ENCODE results near the gene PFN3.

Gene PFN3

DNA sequence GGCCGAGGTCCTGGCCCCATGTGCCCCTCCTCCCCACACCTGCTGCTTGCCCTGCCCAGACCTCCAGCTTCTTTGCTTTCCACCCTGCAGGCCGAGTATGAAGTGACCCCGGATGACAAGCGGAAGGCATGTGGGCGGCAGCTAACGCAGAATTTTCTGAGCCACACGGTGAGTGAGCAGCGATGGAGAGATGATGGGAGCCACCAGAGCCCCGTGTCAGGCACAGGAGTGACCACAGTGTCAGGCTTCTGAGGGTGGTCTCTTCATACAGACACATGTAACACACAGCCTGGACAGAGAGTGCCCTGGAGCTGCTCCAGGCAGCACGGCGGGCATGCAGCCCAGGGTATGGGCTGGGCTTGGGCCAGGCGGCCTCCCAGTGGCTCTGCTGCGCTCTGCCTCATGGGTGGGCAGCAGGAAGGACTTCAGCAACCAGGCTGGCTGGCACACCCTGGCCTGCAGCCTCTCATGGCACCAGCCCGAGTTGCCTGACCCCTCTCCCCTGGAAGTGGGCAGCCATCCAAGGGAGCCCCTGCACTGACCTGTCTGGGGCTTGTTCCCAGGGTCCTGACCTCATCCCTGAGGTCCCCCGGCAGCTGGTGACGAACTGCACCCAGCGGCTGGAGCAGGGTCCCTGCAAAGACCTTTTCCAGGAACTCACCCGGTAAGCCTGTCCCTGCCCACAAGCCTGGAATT, 31.8 kb upstream of the PFN3 start:
- Mint-ChIP-seq H3K27ac (peak overlapping the region; percentile 97), H3K36me3 (peaks cover 48 to 64% of the 10 kb centered on the region in 2 donors), H3K4me3 (peak overlapping the region; percentile 34 to 93), H3K9me3 (no peaks in the 10 kb centered on the region), H3K4me1 (peaks cover 51 to 70% of the 10 kb centered on the region in 2 donors), H3K27me3 (no peaks in the 10 kb centered on the region)
- DNase-seq (no peak), ATAC-seq (replicated peaks) (no peak)

DNA sequence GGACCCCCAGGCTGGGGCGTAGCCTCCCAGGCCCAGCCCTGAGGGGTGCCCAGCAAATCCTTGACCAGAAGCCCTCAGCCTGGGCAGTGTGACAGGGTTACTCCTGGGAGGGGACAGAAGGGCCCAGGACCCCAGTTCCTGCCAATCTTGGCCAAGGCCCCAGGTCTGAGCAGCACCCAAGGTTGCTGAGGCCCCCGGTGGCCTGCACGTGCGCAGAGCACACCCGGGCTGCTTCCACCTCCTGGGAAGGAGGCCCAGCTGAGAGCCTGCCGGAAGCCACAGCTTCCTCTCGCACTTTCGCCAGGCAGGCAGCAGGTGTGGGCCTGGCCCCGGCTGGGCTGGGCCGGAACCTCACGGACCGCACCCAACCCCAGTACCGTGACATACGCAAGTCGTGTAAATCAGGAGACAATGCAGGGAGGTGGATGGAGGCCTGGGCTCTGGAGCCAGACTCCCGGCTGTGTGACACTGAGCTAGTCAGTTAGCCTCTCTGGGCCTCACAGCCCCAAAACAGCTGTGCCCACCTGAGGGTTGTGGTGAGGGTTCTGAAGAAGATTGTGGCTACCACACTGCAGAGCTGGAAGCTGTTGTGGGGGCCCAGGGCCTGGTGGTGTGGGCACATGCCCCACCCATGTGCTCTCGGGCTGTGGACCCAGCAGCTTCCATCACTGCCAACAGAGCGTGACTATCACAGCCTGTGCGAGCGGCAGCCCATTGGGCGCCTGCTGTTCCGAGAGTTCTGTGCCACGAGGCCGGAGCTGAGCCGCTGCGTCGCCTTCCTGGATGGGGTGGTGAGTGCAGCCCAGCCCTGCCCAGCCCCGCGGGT, 31.1 kb upstream of the PFN3 start:
- H3K27me3 Mint-ChIP-seq = no peaks in the 10 kb centered on the region
- peak overlapping the region; percentile 70 to 93 for H3K4me3 Mint-ChIP-seq
- H3K27ac Mint-ChIP-seq = peak overlapping the region; percentile 97
- DNase-seq (peak; percentile 86), ATAC-seq (replicated peaks) (peak; percentile 68 to 77)
- peaks cover 50 to 69% of the 10 kb centered on the region in 2 donors for H3K4me1 Mint-ChIP-seq
- no peaks in the 10 kb centered on the region for H3K9me3 Mint-ChIP-seq
- peaks cover 44 to 57% of the 10 kb centered on the region in 2 donors for H3K36me3 Mint-ChIP-seq

DNA sequence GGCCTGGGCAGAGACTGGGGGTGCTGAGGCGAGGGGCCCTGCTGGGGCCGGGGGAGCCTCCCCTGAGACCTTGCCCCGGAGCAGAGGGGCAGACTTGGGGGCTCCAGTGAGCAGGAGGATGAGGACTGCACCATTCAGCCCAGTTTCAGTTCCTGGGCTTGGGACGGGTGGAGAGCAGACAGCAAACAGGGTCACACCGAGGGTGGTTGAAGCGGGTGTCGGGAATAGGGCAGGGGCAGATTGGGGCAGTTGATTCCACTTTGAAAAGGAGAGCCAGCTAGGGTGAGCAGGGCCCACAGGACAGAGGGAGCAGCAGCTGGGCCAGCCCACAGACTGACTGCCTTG, 30.5 kb upstream of the PFN3 start:
- peak overlapping the region; percentile 78 to 93 for H3K4me3 Mint-ChIP-seq
- no peak for ATAC-seq (replicated peaks)
- peak overlapping the region; percentile 97 for H3K27ac Mint-ChIP-seq
- H3K9me3 Mint-ChIP-seq = no peaks in the 10 kb centered on the region
- no peaks in the 10 kb centered on the region for H3K27me3 Mint-ChIP-seq
- peaks cover 43 to 54% of the 10 kb centered on the region in 2 donors for H3K36me3 Mint-ChIP-seq
- no peak for DNase-seq
- H3K4me1 Mint-ChIP-seq = peaks cover 49 to 69% of the 10 kb centered on the region in 2 donors

DNA sequence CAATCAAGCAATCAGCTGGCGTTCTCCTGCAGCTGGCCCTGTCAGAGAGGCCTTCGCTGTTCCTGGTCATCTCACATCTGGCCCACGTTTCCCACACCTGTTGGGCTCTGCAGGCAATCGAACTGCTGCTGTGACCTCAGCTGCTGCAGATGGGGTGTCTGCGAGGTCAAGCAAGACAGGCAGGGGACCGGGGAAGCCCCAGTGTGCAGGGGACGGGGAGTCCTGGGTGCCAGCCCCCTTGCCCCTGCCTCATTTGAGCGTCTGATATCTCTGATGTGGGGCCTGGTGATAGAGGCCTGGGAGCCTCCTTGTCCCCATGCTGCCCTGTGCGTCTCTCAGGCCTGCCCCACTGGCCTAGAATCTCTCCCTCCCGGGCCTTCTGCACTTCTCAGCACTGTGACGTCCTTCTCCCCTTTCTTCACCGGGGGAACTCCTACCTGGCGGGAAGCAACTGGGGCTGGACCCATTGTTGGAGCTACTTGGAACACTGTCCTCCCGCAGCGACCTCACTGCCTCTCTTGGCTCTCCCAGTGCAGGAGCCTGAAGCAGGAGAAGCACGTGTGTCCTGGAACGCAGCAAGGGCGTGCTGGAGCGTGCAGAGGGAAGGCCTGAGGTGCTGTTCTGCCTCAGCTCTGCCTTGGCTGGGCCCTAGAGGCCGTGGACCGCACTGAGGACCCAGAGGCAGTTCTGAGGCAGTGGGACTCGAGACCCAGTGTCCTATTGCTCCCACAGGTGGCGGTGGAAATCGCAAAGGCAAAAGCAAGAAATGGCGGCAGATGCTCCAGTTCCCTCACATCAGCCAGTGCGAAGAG, 29.9 kb upstream of the PFN3 start:
- H3K27ac Mint-ChIP-seq = peak overlapping the region; percentile 97
- ATAC-seq (replicated peaks) (no peak), DNase-seq (no peak)
- peak overlapping the region; percentile 78 to 93 for H3K4me3 Mint-ChIP-seq
- H3K36me3 Mint-ChIP-seq = peaks cover 40 to 52% of the 10 kb centered on the region in 2 donors
- H3K27me3 Mint-ChIP-seq = no peaks in the 10 kb centered on the region
- H3K9me3 Mint-ChIP-seq = no peaks in the 10 kb centered on the region
- H3K4me1 Mint-ChIP-seq = peaks cover 51 to 75% of the 10 kb centered on the region in 2 donors

DNA sequence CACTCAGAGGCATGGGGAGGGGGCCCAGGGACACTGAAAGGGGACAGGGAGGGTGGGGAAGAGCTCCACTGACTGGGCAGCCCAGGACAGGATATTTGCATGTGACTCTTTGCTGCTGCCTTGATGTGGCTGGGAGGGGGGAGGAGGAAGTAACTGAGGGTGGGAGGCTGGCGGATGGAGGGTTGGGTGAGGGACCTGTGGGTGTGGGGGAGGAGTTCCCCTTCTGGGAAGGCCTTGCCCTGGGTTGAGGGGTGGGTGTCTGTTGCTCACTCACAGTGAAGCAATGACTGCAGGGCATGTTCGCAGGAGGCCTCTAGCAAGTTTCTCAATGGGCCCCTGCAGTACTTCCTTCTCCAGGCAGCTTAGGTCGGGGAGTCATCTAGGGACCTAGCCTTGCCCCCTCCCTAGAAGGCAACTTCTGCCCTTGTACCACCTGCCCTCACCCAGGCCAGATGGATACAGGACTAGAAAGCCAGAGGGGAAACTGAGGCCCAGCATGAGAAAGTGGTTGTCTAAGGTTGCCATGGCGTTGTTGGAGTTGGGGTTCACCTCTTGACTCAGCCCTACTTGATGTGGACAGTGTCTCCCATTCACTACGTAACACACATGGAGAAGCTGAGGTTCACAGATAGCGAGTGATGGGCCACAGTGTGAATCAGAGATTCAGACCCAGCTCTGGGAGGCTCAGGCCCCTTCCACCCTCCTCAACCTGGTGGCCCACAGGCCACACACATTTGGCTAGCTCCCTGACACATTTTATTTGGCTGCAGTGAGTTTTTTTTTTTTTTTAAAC, 29.0 kb upstream of the PFN3 start:
- peaks cover 38 to 47% of the 10 kb centered on the region in 2 donors for H3K36me3 Mint-ChIP-seq
- H3K4me3 Mint-ChIP-seq = peak overlapping the region; percentile 92 to 93
- ATAC-seq (replicated peaks) = peak; percentile 2 to 4
- no peaks in the 10 kb centered on the region for H3K27me3 Mint-ChIP-seq
- peak; percentile 64 for DNase-seq
- H3K4me1 Mint-ChIP-seq = peaks cover 53 to 79% of the 10 kb centered on the region in 2 donors
- no peaks in the 10 kb centered on the region for H3K9me3 Mint-ChIP-seq
- H3K27ac Mint-ChIP-seq = peak overlapping the region; percentile 92

DNA sequence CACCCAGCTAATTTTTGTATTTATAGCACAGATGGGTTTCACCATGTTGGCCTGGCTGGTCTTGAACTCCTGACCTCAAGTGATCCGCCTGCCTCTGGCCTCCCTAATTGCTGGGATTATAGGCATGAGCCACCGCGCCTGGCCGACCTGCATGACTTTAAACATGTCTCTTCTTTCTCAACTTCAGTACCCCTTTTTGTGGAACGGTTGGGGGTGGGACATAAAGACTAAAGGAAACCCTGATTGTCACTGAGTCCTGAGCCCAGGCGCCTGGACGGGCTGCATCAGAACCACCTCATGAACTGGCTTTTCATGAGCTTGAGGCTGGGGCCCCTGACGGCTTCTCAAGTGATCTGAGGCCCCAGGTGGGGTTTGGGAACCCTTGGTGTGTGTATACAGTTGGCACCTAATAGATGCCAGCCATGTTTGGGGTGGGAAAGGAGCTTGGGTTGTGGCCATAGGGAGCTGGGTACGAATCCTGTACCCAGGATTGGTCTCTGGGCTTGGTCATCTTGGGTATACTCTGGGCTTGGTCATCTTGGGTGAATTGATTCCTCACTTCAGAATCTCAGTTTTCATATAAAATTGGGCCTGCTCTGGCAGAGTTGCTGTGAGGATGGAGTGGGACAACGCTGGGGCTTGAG, 28.2 kb upstream of the PFN3 start:
- H3K36me3 Mint-ChIP-seq = peaks cover 36 to 44% of the 10 kb centered on the region in 2 donors
- DNase-seq = no peak
- peaks cover 53 to 75% of the 10 kb centered on the region in 2 donors for H3K4me1 Mint-ChIP-seq
- no peaks in the 10 kb centered on the region for H3K27me3 Mint-ChIP-seq
- ATAC-seq (replicated peaks) = no peak
- peak overlapping the region; percentile 92 for H3K27ac Mint-ChIP-seq
- no peaks in the 10 kb centered on the region for H3K9me3 Mint-ChIP-seq
- H3K4me3 Mint-ChIP-seq = peak overlapping the region; percentile 92 to 93

DNA sequence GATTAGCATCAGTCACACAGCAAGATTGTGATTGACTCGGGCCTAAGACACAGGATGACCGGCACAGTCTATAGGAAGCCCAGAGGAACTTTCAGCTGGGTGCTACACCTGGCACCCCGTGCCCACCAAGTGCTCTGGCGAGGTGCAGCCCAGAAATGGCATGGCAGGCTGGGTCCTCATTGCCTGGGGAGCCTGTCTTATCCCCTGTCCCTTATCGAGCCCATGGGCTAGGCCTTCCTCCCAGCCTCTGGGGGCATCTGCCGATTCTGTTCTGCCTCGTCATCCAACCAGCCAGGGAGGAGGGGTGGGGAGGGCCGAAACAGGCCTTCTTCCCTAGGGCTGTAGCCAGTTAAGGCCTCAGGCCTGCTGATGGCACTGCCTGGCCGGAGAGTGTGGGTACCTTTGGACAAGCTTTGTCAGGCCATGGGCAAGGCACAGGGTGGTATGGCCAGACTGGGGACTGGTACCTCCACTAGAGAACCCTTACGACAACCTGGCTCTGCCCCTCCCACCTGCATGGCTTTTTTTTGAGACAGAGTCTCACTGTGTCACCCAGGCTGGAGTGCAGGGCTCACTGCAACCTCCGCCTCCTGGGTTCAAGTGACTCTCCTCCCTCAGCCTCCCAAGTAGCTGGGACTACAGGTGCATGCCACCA, 27.6 kb upstream of the PFN3 start:
- Mint-ChIP-seq H3K36me3 (peaks cover 32 to 40% of the 10 kb centered on the region in 2 donors), H3K27me3 (no peaks in the 10 kb centered on the region), H3K9me3 (no peaks in the 10 kb centered on the region), H3K27ac (peak overlapping the region; percentile 95), H3K4me3 (peak overlapping the region; percentile 92 to 93), H3K4me1 (peaks cover 52 to 70% of the 10 kb centered on the region in 2 donors)
- ATAC-seq (replicated peaks) (no peak), DNase-seq (no peak)

DNA sequence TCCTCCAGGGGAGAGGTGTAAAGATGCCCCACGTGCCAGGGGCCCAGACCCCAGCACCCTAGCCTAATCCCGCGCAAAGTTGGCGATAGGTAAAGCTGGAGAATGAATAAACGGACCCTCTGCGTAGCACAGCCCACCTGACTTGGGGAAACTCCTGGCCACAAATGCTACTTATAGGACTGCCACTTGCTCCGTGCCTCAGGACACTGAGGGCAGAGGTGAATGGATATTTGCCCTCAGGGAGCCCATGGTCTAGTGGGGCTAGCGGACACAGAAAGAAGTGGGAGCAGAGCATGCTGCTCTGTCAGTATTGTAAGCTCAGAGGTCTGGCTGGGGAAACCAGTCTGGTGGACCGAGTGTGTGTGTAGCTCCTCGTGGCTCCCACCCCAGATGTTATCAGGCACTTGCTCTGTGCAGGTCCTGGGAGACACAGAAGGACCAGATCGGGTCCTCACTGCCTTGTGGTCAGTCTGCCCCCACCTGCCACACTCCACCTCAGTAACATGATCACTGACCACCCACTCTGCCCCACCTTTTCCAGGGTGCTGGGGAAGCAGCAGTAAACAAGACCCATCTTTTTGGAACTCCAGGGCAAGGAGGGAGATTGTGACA, 26.9 kb upstream of the PFN3 start:
- H3K27ac Mint-ChIP-seq = peak overlapping the region; percentile 95

DNA sequence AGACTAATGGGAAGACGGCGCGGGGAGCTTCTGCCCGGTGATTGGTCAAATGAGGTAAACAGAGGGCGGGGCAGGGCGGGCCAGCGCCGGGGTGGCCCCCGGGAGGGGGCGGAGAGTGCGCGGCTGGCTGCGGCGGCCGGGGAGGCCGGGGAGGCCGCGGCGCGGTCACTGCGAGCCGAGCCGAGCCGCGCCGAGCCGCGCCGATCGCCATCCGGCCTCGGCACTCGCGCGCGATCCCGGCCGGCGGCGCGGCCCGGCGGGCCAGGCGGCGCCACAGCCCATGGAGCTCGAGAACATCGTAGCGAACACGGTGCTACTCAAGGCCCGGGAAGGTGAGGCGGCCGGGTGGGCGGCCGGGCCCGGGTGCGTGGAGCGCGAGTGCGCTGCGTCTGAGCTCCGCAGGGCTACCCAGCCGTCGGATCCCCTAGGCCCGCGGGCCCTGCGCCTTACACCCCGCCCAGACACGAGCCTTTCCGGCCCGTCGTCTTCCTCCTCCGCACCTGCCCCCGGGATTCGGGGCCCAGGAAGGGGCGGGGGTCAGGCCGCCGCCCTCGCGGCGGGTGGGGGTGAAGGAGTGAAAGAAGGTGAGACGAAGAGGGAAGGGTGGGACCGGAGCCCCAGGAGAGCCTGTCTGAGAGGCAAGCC, 26.2 kb upstream of the PFN3 start, which contains the start of gene GRK6:
TSS of gene GRK6 (plus strand) at position 111 of the 645 bp plus-strand sequence. CDS start at position 281, 170 bp downstream.
- Mint-ChIP-seq H3K9me3 (no peaks in the 10 kb centered on the region), H3K4me3 (peak within 1 kb of the TSS; percentile 92 to 93), H3K36me3 (peaks cover 23 to 32% of the 10 kb centered on the region in 2 donors), H3K27me3 (no peaks in the 10 kb centered on the region), H3K27ac (peak within 1 kb of the TSS; percentile 95), H3K4me1 (peaks cover 45 to 57% of the 10 kb centered on the region in 2 donors)
- ATAC-seq (replicated peaks) = peak; percentile 11 to 14
- DNase-seq = peak; percentile 60

More for the DNA sequence above, 26.9 kb upstream of the PFN3 start:
- ATAC-seq (replicated peaks) = peak in 1 of 2 donors; percentile 0
- Mint-ChIP-seq H3K9me3 (no peaks in the 10 kb centered on the region), H3K36me3 (peaks cover 28 to 36% of the 10 kb centered on the region in 2 donors), H3K4me1 (peaks cover 48 to 63% of the 10 kb centered on the region in 2 donors), H3K4me3 (peak overlapping the region; percentile 92 to 93), H3K27me3 (no peaks in the 10 kb centered on the region)
- DNase-seq = no peak

DNA sequence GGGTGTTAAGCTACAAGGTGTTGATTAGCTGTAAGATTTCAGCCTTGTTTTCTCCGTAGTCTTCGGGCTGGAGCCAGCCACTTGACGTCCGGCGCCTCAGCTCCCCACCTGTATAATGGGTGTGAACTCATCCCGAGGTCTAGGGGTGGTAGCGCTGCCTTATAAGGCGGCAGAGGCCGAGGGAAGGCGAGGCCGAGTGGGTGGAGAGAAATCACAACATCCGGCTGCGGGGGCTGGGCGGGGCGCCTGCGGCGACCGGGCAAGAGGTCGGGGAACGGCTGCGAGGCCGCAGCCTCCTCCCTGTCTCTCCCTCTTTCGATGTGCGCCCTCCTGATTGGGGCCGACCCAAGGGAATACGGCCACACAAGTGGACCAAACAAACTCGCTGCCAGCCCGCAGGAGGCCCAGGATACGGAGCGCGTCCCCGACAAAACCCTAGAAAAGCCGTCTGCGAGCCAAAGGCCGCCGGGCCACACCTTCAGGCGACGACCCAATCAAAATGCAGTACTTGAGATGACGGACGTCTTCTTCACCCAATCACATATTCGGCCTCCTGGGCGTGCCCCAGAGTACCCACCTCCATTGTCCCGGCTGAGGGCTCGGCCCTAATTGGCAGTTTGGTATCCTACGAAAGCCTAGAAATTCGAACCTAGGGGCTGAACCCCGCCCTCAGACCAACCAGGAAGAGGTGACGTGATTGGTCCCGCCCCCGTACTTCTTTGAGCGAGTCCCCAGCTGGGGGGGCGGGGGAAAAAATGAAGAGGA, 25.5 kb upstream of the PFN3 start:
- ATAC-seq (replicated peaks) = peak; percentile 86 to 87
- no peaks in the 10 kb centered on the region for H3K9me3 Mint-ChIP-seq
- no peaks in the 10 kb centered on the region for H3K27me3 Mint-ChIP-seq
- peak; percentile 100 for DNase-seq
- H3K36me3 Mint-ChIP-seq = peaks cover 17 to 26% of the 10 kb centered on the region in 2 donors
- H3K4me3 Mint-ChIP-seq = peak overlapping the region; percentile 78 to 81
- H3K4me1 Mint-ChIP-seq = peaks cover 39 to 50% of the 10 kb centered on the region in 2 donors
- H3K27ac Mint-ChIP-seq = peak overlapping the region; percentile 92

DNA sequence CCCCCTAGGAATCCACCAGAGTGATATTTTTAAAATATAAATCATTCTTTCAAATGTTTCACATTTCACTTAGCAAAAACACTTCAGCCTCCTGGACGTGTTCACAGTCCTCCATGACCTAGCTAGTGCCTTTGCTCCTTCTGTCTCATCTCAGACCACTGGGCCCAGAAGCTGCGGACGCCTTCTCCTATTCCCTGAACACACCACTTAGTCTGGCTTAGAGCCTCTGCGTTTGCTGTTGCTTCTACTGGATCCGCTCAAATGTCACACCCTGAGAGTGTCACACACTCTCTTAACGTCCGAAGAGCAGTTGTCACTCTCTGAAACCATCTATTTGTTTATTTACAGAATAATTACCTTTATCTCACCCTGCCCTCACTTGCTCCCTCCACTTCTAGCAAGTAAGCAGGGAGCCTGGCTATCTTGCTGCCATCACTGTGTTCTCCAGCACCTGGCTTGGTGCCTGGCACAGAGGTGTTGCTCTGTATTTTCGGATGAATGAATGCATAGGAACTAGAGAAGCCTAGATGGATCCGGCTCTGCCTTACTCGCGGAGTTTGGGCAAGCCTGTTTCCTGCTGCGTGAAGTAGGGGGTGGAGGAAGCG, 24.8 kb upstream of the PFN3 start:
- peak overlapping the region; percentile 78 to 81 for H3K4me3 Mint-ChIP-seq
- peaks cover 33 to 43% of the 10 kb centered on the region in 2 donors for H3K4me1 Mint-ChIP-seq
- H3K27me3 Mint-ChIP-seq = no peaks in the 10 kb centered on the region
- ATAC-seq (replicated peaks) (no peak), DNase-seq (no peak)
- H3K9me3 Mint-ChIP-seq = no peaks in the 10 kb centered on the region
- peak overlapping the region; percentile 92 for H3K27ac Mint-ChIP-seq
- peaks cover 12 to 19% of the 10 kb centered on the region in 2 donors for H3K36me3 Mint-ChIP-seq

All from stimulated activated naive B cell treated with anti-CD40 and anti-IgM and Interleukin-4, amounts not matched to agents 10 μg/mL and 1 μg/mL and 100 μg/mL, for 72 hours (primary cell).